ENCODE data around the gene ABCA7.

ABCA7 gene

DNA sequence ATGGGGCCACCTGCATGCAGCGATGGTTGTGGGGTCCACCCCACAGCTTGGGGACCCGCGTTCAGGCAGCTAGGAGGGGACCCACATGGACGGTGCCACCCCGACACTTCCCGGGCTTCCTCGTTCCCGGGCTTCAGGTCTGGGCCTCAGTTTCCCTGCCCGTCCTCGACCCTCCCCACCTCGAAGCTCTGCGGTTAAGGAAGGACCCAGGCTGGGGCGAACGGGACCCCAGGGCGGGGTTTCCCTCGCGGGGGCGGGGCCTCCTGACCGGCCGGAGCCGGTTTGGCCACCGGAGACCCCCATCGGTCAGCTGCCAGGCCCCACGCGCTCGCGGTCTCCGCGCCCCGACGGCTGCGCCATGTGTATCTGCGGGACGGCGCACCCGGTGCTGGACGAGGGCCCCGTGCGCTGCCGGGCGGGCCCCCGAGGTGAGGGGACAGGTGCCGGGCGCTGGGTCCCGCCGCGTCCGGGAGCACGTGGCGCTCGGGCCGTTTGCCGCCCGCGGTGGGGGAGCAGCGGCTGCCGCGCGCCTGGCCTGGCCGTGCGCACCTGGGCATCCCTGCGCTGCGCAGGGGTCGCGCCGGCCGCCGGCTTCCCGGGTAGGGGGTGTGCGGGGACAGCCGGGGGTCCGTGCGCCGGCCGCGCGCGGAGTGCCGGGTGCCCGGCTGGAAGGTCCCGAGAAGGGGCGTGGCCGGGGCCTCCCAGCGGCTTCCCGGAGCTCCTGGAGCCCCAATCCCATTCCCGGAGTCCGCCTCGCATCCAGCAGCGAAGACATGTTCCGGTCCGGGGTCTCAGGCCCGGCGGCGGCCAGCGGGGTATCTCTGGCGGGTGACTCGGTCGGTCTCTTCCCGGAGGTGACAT, 31.3 kb downstream of the ABCA7 start:
- peaks cover 64% of the 10 kb centered on the region for H3K36me3 Mint-ChIP-seq (ENCODE audit: low read depth)

DNA sequence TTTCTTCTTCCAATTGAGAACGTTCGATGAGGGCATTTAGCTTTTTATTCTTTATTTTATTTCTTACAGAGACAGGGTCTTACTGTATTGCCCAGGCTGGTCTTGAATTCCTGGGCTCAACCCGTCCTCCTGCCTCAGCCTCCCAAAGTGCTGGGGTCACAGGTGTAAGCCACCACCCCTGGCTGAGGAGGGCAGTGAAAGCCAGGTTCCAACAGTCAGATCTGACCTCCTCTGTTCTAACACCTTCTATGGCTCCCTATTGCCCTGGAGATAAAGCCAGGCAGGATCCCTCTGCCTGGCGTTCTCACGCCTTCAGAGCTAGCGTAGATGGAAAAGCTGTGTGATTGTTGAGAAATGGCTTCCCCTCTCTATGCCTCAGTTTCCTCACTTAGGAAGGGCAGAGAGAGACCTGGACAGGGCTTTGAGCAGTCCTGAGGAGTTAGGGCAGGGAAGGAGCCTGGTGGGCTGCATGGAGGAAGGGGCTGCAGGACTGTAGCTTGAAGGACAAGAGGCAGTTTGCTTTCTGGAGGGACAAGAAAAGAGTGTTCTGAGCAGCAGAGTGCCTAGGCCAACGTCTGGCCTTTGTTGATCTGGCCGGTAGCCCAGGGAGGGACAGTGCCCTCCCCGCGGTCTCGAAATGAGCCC, 32.6 kb downstream of the ABCA7 start:
- H3K27me3 Mint-ChIP-seq: no peaks in the 10 kb centered on the region
- no peak for DNase-seq
- peak overlapping the region; percentile 87 for H3K27ac Mint-ChIP-seq
- peak overlapping the region; percentile 20 for H3K4me3 Mint-ChIP-seq
- peaks cover 67% of the 10 kb centered on the region for H3K4me1 Mint-ChIP-seq (ENCODE audit: low read depth)
- peaks cover 75% of the 10 kb centered on the region for H3K36me3 Mint-ChIP-seq (ENCODE audit: low read depth)
- H3K9me3 Mint-ChIP-seq: no peaks in the 10 kb centered on the region

More for the DNA sequence above, 31.3 kb downstream of the ABCA7 start:
- H3K9me3 Mint-ChIP-seq: no peaks in the 10 kb centered on the region
- peaks cover 62% of the 10 kb centered on the region for H3K4me1 Mint-ChIP-seq (ENCODE audit: low read depth)
- DNase-seq: no peak
- peak overlapping the region; percentile 62 for H3K4me3 Mint-ChIP-seq
- H3K27ac Mint-ChIP-seq: peak overlapping the region; percentile 87
- no peaks in the 10 kb centered on the region for H3K27me3 Mint-ChIP-seq

DNA sequence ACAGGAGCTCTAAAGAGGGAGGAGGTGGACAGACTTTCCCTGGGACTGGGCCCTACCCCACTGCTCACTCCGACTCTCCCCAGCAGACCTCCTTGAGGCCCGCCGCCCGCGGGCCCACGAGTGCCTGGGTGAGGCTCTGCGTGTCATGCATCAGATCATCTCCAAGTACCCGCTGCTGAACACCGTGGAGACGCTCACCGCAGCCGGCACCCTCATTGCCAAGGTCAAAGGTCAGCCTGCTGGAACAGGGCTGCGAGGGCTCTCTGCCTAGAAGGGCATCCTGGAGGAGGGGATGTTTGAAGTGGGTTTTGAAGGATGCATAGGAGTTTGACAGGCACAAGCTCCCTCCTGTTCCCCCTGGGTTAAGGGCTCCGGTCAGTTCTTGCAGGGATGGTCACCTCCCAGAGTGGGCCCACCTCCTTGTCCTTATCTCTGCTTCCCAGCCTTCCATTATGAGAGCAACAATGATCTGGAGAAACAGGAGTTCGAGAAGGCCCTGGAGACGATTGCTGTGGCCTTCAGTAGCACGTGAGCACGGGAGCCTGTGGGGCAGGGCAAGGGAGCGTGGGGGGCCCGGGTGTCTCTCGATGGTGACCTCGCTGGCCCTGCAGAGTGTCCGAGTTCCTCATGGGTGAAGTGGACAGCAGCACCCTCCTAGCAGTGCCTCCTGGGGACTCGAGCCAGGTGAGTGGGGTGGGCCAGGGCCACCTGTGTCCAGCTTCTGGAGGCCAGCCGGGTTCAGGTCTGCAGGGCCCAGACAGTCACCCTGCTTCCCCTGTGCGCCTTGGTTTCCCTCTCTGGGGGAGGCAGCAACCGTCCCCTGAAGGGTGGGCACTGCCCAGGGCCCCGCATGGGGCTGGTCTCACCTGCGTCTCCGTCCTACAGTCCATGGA, 33.4 kb downstream of the ABCA7 start:
- H3K4me1 Mint-ChIP-seq (ENCODE audit: low read depth): peaks cover 73% of the 10 kb centered on the region
- H3K27me3 Mint-ChIP-seq: no peaks in the 10 kb centered on the region
- H3K27ac Mint-ChIP-seq: peak overlapping the region; percentile 47
- peak overlapping the region; percentile 18 for H3K4me3 Mint-ChIP-seq
- H3K9me3 Mint-ChIP-seq: no peaks in the 10 kb centered on the region
- no peak for DNase-seq
- H3K36me3 Mint-ChIP-seq (ENCODE audit: low read depth): peaks cover 77% of the 10 kb centered on the region

DNA sequence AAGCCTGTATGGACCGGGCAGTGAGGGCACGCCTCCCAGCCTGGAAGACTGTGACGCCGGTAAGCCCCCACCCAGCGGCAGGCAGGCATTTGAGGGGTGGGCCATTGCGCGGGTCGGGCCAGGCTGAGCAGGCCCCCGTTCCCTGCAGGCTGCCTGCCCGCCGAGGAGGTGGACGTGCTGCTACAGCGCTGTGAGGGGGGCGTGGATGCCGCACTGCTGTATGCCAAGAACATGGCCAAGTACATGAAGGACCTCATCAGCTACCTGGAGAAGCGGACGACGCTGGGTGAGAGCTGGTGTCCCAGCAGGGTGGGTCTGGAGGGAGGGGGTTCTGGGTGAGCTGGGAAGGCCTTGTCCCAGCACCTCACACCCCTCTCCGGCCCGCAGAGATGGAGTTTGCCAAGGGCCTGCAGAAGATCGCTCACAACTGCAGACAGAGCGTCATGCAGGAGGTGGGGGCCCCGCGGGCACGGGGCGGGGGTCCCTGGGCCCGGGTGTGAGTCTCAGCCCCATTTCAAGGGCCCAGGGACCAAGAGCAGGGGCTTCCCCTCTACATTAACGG, 34.1 kb downstream of the ABCA7 start:
- H3K36me3 Mint-ChIP-seq (ENCODE audit: low read depth): peaks cover 78% of the 10 kb centered on the region
- DNase-seq: peak; percentile 52

DNA sequence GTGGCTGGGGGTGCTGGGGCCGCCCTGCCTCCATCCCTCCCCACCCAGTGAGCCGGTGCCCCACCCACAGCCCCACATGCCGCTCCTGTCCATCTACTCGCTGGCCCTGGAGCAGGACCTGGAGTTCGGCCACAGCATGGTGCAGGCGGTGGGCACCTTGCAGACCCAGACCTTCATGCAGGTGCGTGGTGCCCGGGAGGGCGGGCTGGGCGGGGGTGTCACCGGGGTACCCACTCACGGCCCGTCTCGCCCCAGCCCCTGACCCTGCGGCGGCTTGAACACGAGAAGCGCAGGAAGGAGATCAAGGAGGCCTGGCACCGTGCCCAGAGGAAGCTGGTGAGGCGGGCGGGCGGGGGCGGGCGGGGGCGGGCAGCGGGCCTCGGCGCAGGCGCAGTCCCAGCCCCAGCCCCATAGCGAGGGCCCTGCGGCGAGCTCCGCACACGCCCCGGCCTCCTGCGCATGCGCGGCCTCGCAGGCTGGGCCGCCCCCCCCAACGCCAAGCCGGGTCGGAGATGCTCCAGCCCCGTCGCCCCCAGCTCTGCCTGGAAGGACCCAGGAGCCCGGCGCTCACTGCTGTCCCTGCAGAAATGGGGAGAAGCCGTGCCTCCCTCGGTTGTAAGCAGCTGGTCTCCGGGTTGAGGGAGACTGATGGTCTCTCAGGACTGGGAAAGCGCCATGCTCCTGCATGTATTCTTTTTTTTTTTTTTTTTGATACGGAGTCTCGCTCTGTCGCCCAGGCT, 34.8 kb downstream of the ABCA7 start:
- H3K36me3 Mint-ChIP-seq (ENCODE audit: low read depth): peaks cover 76% of the 10 kb centered on the region
- peak overlapping the region; percentile 28 for H3K4me3 Mint-ChIP-seq
- peak overlapping the region; percentile 92 for H3K27ac Mint-ChIP-seq
- H3K9me3 Mint-ChIP-seq: no peaks in the 10 kb centered on the region
- H3K4me1 Mint-ChIP-seq (ENCODE audit: low read depth): peaks cover 65% of the 10 kb centered on the region
- peak; percentile 86 for DNase-seq
- no peaks in the 10 kb centered on the region for H3K27me3 Mint-ChIP-seq

More for the DNA sequence above, 34.1 kb downstream of the ABCA7 start:
- H3K9me3 Mint-ChIP-seq: no peaks in the 10 kb centered on the region
- H3K27ac Mint-ChIP-seq: peak overlapping the region; percentile 79
- peaks cover 69% of the 10 kb centered on the region for H3K4me1 Mint-ChIP-seq (ENCODE audit: low read depth)
- H3K27me3 Mint-ChIP-seq: no peaks in the 10 kb centered on the region
- H3K4me3 Mint-ChIP-seq: peak overlapping the region; percentile 62

DNA sequence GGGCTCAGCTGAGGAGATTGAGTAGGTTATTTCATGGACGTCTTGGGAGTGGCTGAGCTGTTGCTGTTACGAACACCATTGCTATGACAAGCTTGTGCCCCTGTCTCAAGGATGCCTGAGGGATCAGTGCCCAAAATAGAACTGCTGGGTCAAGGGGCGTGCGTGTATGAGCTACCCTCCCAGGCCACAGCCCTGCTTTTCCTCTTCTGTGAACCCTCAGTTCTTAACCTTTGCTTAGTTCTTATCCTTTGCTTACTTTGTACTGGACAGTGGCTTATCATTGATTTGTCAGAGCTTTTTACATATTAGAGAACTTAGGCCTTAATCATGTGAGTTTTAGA, 36.1 kb downstream of the ABCA7 start:
- H3K4me3 Mint-ChIP-seq: peak overlapping the region; percentile 28
- H3K27me3 Mint-ChIP-seq: no peaks in the 10 kb centered on the region
- peak overlapping the region; percentile 92 for H3K27ac Mint-ChIP-seq
- no peak for DNase-seq
- peaks cover 70% of the 10 kb centered on the region for H3K4me1 Mint-ChIP-seq (ENCODE audit: low read depth)
- peaks cover 81% of the 10 kb centered on the region for H3K36me3 Mint-ChIP-seq (ENCODE audit: low read depth)
- H3K9me3 Mint-ChIP-seq: no peaks in the 10 kb centered on the region

DNA sequence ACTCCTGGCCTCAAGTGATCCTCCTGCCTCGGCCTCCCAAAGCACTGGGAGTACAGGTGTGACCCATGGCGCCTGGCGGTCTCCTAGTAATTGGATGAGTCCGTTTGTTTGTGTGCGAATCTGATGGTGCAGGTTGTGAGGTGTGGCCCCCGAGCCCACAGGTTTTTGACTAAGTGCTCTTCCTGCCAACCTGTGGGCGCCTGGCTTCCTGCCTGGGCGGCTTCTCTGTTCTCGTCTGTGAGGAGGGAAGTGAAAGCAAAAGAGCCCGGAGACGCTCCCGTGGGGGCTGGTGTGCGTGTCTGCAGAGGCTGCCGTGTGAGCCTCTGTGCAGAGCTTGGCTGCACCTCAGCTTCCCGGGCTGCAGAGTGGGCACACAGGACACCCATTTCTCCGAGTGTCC, 37.0 kb downstream of the ABCA7 start:
- H3K27ac Mint-ChIP-seq: peak overlapping the region; percentile 92
- peaks cover 73% of the 10 kb centered on the region for H3K4me1 Mint-ChIP-seq (ENCODE audit: low read depth)
- peak; percentile 89 for DNase-seq
- H3K4me3 Mint-ChIP-seq: peak overlapping the region; percentile 71
- H3K9me3 Mint-ChIP-seq: no peaks in the 10 kb centered on the region
- H3K36me3 Mint-ChIP-seq (ENCODE audit: low read depth): peaks cover 85% of the 10 kb centered on the region
- no peaks in the 10 kb centered on the region for H3K27me3 Mint-ChIP-seq

DNA sequence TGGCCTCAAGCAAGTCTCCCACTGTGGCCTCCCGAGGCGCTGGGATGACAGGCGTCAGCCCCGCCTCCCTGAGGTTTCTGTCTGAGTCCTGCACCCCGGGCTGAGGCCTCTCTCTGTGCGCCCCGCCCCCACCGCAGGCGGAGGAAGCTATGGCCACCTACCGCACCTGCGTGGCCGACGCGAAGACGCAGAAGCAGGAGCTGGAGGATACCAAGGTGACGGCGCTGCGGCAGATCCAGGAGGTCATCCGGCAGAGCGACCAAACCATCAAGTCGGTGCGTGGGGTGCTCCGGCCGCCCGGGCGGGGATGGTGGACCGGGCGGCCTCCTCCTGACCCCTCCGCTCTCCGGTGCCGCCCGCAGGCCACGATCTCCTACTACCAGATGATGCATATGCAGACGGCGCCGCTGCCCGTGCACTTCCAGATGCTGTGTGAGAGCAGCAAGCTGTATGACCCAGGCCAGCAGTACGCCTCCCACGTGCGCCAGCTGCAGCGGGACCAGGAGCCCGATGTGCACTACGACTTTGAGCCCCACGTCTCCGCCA, 39.7 kb downstream of the ABCA7 start:
- Mint-ChIP-seq H3K36me3 (ENCODE audit: low read depth) (peaks cover 87% of the 10 kb centered on the region), H3K9me3 (no peaks in the 10 kb centered on the region), H3K4me3 (no peak overlapping the region), H3K27me3 (no peaks in the 10 kb centered on the region), H3K4me1 (ENCODE audit: low read depth) (peaks cover 66% of the 10 kb centered on the region), H3K27ac (peak overlapping the region; percentile 79)
- peak; percentile 82 for DNase-seq

DNA sequence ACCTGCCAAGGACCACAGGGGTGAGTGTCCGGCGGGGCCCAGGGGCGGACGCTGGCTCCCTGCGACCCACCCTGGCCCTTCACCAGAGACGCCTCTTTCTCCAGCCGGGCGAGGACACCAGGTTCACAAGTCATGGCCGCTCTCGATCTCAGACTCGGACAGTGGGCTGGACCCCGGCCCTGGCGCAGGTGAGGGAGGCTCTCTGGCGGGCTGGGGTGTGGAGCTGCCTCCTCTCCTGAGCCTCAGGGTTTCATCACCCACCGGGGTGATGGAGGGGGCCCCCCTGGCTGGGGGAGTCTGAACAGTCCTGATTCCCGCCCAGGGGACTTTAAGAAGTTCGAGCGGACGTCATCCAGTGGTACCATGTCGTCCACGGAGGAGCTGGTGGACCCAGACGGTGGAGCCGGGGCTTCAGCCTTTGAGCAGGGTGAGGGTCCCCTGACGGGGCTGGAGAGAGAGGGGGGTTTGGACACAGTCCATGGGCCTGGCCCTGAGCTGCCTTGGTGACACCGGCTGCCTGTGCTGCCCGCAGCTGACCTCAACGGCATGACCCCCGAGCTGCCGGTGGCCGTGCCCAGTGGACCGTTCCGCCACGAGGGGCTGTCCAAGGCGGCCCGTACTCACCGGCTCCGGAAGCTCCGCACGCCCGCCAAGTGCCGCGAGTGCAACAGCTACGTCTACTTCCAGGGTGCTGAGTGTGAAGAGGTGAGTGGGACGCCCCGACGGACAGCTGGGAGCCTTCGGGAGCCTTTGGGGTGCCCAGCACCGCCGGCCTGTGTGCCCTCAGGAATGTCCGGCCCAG, 40.7 kb downstream of the ABCA7 start:
- H3K27me3 Mint-ChIP-seq: no peaks in the 10 kb centered on the region
- peak overlapping the region; percentile 4 for H3K4me3 Mint-ChIP-seq
- H3K36me3 Mint-ChIP-seq (ENCODE audit: low read depth): peaks cover 91% of the 10 kb centered on the region

DNA sequence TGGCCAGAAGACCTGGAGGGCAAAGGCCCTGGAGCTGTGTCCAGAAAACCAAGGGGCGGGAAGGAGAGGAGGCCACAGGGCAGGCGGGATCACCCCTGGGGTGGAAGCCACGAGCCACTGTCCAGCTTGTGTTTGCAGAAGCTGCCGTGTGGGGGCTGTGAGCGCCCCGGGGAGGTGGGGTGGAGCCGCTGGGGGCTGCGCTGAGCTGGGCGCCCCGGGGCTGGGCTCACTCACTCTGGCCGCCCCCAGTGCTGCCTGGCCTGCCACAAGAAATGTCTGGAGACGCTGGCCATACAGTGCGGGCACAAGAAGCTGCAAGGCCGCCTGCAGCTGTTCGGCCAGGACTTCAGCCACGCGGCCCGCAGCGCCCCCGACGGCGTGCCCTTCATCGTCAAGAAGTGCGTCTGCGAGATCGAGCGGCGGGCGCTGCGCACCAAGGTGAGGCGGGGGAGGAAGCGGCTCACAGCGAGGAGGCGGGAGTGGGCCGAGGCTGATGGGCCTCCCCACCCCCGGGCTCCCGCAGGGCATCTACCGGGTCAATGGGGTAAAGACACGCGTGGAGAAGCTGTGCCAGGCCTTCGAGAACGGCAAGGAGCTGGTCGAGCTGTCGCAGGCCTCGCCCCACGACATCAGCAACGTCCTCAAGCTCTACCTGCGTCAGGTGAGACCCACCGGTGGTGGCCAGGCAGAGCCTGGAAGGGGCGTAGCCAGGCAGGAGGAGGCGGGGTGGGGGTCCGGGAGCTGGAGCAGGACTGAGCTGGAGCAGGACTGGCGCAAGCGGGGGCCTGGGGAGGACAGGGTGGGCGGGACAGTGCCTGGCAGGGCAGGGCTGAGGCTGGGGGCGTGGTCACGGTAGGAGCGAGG, 41.6 kb downstream of the ABCA7 start:
- peak overlapping the region; percentile 87 for H3K27ac Mint-ChIP-seq
- peaks cover 68% of the 10 kb centered on the region for H3K4me1 Mint-ChIP-seq (ENCODE audit: low read depth)
- DNase-seq: no peak
- H3K36me3 Mint-ChIP-seq (ENCODE audit: low read depth): peaks cover 92% of the 10 kb centered on the region
- H3K4me3 Mint-ChIP-seq: no peak overlapping the region
- no peaks in the 10 kb centered on the region for H3K9me3 Mint-ChIP-seq
- no peaks in the 10 kb centered on the region for H3K27me3 Mint-ChIP-seq

More for the DNA sequence above, 40.7 kb downstream of the ABCA7 start:
- DNase-seq: no peak
- no peaks in the 10 kb centered on the region for H3K9me3 Mint-ChIP-seq
- peak overlapping the region; percentile 55 for H3K27ac Mint-ChIP-seq
- H3K4me1 Mint-ChIP-seq (ENCODE audit: low read depth): peaks cover 69% of the 10 kb centered on the region

DNA sequence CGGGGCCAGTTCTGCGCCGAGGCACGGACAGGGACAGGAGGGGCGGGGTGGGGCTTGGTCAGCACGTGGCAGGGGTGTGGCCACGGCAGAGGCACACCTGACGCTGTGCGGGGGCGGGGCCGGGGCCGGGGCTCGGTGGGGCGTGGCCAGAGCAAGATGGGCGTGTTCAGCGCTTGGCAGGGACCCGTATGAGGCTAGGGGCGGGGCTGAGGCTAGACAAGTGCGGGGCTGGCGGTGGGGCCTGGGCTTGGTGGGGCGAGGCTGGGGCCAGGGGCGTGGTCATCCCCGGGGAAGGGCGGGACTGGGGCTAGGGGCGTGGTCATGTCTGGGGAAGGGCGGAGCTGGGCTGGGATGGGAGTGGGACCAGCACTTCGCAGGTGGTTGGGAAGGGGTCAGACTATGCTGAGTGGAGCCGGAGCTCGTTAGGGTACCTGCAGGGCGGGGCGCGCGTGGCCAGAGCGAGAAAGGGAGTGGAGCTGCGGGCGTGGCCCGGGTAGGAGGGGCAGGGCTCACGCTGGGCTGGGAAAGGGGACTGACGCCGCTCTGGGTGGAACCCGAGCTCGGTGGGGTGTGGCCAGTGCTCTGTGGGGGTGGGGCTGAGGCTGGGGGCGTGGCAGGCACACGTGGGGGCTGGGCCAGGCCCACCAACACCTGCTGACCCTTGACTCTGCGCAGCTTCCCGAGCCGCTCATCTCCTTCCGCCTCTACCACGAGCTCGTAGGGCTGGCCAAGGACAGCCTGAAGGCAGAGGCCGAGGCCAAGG, 42.4 kb downstream of the ABCA7 start:
- peak; percentile 77 for DNase-seq
- Mint-ChIP-seq H3K9me3 (no peaks in the 10 kb centered on the region), H3K36me3 (ENCODE audit: low read depth) (peaks cover 90% of the 10 kb centered on the region), H3K4me3 (no peak overlapping the region), H3K27me3 (no peaks in the 10 kb centered on the region), H3K27ac (peak overlapping the region; percentile 87), H3K4me1 (ENCODE audit: low read depth) (peaks cover 63% of the 10 kb centered on the region)

Data from activated T-cell treated with anti-CD3 and anti-CD28 coated beads, Interleukin-2, amount 50 U/mL, for 24 hours (primary cell).